HG03520 (cell line): ENCODE results near the gene PTPRE.
"Not testable (repeated sequence)": the region's sequence is repeated elsewhere in the genome, so short reads cannot be mapped to it uniquely, and the experiment has no call there.

ENCODE experiments used
- ATAC-seq: cut with Tn5 transposase; IDR thresholded peaks from one replicate; pipeline ENCODE4 v1.9.1; 2021; ENCODE audit warnings: mild to moderate bottlenecking, moderate library complexity; ENCODE audit not compliant: unreplicated experiment

PTPRE gene

DNA sequence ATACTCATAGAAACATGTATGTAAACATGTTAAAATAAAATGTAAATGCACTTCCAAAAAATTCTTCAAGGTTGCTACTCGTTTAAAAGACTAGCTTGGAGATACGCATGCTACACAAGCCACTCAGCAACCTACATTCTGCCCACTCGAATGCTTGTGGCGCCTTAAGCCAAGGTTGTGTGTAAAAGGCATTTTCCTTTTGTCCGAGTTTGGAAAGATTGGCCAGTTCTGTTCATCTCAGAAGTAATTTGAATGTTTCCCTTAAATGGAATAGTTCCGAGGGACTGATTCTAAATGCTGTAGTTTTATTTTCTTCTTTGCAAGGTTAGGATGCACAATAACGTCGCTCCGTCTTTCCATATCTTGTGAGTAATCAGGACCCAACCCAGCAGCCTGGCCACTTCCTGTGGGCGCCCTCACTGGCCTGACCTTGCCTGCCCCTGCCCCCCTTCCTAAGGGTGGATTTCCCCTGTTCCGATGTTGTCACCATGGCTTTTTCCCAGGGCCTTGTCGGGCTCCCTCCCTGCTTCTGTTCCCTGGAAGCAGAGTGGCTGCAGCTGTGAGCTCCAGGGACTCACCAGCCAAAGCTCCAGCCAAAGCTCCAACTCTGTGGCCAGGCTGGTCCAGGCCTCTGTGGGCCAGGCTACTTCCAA is 70.6 kb downstream of the PTPRE start:
- no peak for ATAC-seq

DNA sequence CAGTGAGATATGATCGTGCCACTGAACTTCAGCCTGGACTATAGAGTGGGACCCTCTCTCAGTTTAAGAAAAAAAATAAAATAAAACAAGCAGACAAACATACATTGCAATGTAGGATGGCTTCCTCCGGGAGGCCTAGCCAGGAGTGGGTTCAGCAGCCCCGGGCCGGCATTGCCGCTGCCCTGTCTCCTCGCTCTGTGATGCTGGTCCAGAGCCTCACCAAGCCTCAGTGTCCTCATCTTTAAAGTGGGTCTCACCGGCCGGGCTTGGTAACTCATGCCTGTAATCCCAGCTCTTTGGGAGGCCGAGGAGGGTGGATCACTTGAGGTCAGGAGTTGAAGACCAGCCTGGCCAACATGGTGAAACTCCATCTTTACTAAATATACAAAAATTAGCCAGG is 71.6 kb downstream of the PTPRE start:
- ATAC-seq: no peak

DNA sequence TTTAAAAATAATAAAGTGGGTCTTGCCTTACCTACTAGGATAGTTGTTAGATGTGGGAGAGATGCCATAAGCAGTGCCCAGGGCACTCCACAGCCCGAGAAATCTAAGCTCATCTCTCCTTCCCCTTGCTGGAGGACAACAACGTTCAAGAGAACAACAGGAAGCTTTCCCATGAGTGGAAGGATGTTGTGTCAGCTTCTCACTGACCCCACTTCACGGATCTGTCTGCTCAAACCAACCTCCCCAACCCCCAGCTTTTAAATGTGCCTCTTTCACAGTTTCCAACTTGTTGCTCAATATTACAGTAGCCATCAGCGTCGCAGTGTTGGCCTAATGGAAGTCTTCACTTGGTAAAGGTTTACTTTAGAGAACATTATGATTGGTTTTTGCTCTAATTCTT is 72.1 kb downstream of the PTPRE start:
- ATAC-seq: no peak

DNA sequence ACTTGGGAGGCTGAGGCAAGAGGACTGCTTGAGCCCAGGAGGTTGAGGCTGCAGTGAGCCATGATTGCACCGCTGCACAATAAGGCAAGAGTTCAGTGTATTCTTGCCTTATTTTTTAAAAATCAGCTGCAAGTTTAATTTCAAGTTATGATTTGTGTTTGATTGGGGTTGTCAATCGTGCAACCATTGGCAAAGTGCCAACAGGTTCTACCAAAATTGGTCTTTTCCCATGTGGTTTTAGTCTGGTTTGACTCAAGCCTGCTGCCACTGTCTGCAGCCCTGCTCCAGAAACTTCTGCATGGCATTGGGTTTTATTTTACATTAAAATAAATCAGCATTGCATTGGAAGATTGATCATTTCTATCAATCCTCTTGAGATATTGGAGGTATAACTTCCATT is 72.7 kb downstream of the PTPRE start:
- no peak for ATAC-seq

GRCh38 chr10:127980898-127981297 is 74.0 kb downstream of the PTPRE start:
- ATAC-seq: no peak

GRCh38 chr10:127982601-127983000 is 75.7 kb downstream of the PTPRE start:
- no peak for ATAC-seq

- no peak for ATAC-seq
These were observed 76.6 kb downstream of the PTPRE start for GRCh38 chr10:127983344-127984100.

- ATAC-seq: no peak
These were observed 78.0 kb downstream of the PTPRE start for GRCh38 chr10:127984945-127985344.

DNA sequence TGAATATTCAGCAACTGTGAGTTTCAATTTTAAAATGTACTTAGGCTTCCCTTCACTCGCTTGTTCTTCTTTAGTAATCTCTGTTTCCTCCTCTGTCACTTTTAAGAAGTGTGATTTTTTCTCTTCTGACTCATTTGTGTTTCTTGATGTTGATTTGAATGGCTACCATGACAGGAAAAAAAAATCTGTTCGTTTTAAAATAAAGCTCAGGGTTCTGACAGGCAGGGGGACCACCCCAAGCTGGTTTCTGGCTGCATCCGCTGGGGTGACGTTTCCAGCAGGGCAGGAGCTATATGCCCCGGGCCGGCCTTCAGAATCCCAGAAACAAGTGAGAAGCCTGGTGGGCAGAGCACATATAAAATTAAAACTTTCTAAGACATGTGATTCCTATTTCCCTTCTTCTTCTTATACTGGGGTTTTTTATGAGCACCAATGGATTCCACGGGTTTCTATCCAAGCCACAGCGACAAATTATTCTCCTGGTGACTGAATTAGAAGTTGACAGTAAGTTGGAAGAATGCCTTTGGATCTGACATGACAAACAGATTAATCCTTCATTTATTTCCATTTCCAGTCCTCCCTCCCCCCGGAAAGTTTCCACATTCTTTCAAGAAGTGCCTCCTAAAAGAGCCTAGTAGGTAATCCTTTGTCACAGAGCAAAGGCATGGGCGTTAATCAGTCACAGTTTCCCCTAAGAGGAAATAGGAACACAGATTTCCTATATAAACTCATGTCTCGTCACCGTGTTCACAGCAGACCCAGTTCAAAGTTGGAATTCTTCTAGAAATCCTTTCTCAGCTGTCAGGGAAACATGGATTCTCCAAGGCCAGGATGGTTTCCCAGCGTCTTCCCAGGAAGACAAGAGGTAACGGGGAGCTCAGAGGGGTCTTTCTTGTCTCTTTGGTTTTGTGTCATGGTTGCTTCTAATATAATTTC is 79.9 kb downstream of the PTPRE start:
- ATAC-seq: no peak

DNA sequence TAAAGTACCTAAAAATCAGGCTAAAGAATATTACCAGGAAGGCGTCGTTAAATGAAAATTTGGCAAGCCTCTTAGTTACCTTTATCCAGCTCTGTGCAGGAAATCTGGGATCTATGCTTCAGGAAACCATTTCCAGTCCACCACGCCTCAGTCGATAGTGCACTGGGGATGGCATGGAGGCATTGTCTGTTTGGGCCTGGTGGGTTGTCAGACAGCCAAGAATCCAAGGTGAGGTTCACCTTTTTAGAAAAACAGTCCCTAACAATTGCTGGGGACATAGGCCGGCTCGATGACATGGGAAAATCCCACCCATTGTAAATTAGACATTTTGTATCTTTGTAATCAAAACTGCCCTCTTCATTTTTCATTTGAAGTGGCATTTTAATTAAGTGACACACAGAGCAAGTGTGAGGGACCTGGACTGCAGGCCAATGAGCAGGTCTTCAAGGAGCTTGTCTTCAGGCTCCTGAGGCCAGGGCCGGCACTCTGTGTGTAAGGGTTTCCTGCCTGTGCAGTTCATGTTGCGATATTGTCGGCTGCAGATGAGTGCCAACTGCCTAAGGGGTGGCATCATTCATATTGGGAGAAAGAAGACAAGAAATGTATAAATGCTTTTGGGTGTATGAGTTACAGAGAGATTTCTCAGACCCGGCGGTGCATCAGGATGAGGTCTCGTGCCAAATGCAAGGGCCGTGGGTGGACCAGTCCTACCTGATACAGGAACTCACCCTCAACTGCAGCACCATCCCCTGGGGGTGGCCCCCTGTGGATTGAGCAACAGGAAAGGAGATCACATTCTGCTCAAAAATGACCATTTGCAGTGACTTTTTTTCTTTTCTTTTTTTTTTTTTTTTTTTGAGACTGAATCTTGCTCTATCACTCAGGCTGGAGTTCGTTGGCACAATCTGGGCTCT is 80.8 kb downstream of the PTPRE start:
- ATAC-seq: no peak

DNA sequence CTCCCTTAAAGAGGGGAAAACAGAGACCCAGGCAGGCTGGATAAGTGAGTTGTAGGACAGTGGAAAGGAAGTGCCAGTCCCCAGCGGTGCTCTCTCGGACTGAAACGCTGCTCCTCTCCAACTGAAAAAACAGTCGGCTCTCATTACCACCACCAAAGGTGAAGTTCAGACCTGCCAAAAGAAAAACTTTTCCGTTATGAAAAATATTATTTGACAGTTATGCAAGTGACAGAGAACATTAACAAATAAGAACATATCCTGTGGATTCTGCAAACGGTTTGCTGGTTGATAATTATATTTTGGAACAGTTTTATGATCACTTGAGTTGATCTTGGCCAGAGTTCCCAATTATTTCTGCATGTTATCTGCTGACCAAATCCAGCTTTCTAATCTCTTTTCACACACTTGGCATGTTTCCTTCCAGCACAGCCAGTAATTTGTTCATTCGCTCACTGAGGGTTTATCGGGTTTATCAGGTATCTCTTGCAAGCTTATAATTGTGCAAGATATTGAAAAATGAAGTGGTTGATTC is 82.6 kb downstream of the PTPRE start:
- no peak for ATAC-seq

DNA sequence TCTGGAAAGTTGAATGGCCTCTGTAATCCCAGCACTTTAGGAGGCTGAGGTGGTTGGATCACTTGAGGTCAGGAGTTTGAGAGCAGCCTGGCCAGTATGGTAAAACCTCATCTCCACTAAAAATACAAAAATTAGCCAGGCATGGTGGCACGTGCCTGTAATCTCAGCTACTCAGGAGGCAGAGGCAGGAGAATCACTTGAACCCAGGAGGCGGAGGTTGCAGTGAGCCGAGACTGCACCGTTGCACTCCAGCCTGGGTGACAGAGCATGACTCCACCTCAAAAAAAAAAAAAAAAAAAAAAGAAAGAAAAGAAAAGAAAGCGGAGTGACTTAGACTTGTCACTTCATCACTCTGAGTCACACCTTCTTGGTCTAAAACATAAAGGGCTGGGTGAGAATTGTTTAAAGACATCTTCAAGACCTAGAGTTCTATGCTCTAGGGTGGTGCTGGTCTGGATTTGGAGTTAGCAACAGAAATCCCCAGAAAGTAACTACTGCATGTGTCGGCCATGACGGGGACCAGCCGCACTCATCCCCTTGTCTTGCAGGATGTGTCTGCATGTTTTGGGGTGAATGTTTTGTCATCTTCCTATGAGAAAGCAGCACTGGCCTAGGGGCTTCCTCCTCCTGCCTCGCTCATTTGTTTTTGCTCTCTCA is 83.4 kb downstream of the PTPRE start:
- not testable (repeated sequence) for ATAC-seq

DNA sequence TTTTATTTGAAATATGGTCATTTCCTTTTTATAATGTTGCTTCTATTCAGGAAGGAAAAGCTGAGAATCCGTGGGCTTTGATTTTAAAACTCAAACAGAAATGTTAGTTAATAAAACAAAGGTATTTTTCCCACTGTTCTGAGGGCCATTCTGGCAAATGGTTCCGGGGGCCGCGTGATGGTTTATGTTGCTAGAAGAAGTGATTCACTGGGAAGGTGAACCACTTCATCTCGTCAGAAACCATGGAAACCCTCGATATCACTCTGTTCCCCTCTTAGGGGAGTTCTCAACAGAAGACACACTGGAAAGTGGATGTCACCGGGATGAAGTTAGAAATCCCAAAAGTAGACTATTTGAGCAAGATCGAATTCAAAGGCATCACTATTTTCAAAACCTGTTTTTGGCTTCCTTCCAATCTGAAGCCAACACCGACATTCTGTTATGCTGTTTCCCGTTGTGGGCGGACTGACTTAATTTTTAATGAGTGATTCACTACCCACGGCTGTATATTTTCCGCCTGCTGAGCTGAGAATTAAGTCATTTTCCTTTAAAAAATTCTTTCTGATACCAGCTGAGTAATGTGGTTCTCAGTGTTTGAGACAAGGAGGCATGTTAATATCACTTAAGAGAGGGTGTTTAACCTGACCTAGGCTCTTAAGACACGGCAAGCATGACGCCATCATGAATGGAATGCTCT is 84.1 kb downstream of the PTPRE start:
- no peak for ATAC-seq

DNA sequence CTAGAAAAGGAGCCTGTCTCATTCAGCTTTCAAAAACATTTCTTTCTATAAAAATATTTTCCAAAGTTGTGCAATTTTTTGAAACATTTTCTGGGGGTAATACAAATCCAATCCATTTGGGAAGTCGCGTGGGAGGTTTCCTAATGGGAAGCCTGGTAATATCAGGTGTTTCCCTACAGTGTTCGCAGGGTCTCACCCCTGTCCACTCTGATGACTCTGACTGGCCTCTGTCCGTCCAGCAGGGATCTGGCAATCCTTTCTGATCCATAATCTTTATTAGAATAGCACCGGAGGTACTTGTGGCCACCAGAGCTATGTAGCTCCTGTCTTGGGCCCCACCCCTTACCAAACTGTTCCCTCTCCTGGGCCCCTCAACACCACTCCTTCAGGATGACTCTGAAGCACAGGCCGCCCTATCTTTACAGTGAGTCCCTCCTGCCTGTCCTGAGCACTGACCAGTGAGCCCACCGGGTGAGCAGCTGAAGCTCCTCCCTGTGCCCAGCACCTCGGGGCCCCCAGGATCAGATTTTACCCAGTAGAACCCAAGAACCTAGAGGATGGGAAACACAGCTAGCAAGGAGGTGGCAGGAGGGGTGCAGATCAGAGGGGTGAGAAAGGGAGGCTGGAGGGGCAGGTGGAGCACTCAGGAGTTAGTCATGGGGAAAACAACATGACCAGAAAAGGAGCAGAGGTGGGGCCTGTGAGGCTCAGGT is 84.8 kb downstream of the PTPRE start:
- ATAC-seq: no peak

- ATAC-seq: no peak
These were observed 85.5 kb downstream of the PTPRE start for GRCh38 chr10:127992376-127992775.

DNA sequence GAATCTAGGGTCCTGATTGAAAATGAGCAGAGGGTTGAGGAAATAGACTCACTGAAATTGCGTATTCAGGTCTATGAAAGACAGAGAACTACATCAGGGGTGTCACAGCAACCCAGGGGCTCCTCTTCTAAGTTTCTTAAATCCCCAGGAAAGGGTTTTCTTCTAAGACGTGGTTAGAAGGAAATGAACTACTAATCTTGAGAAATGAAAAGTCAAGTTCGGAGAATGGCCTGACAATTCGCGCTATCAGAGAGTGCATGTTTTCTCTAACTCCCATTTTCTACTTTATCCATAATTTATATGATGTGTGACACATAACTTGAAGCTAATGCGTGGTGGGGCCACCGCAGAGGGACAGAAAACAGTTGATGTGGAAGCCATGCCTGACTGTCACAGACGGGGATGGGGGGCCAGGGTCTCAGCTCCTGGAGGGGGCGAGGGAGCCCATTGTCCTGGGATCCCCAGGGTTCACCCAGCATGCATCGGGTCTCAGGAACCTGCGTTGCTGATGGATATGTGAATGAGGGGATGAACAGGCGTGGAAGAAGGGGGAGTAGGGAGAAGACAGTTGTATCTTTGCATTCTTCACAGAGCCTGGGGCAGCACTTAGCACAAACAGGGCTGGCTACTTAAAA is 86.3 kb downstream of the PTPRE start:
- no peak for ATAC-seq

DNA sequence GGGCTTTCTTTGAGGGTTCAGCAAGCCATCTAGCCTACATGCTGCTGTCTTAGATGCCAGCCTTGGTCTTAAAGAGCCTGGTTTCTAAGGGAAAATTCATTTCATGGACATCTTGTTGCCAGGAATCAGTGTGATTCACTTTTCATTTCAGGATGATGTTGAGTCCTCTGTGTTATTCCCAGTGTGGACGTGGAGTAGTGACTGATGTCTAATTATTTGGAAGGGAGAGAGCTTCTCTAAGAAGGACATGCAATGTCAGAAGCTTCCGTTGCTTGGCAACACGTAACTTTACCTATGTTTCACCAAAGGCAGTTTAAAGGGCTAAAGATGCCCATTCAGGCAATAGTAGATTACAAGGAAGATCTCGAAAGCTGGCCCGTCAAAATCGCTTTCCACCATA is 89.0 kb downstream of the PTPRE start:
- no peak for ATAC-seq

DNA sequence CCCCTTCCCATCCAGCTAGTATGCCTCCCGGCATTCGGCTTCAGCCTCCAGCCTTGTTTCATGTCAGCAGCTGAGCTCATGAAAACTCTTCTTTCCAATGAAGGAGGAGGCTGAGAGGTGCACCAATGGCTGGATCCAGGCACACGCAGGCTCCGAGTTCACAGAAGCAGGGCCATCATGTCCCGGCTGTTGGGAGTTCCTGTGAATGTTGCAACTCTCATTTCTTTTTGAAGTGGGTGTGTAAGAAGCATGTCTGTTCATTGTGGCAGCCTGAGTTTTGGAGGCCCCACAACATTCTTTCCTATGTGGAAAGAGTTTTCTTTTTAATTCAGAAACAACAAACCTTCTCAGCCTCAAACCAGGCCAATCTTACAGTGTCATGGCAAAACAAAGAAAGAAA is 89.7 kb downstream of the PTPRE start:
- no peak for ATAC-seq
